Activated CD4-positive, alpha-beta T cell treated with anti-CD3 and anti-CD28 coated beads for 1 hour (primary cell): ENCODE data around the gene SYT9.
A peak's percentile ranks its signal among the peaks of the same experiment; 100 is the strongest.
"Not testable (repeated sequence)": the region's sequence is repeated elsewhere in the genome, so short reads cannot be mapped to it uniquely, and the experiment has no call there.

Experiments
- DNase-seq: peaks from one replicate; pipeline ENCODE4 v3.0.0-alpha.2; 2020

Gene SYT9

DNA sequence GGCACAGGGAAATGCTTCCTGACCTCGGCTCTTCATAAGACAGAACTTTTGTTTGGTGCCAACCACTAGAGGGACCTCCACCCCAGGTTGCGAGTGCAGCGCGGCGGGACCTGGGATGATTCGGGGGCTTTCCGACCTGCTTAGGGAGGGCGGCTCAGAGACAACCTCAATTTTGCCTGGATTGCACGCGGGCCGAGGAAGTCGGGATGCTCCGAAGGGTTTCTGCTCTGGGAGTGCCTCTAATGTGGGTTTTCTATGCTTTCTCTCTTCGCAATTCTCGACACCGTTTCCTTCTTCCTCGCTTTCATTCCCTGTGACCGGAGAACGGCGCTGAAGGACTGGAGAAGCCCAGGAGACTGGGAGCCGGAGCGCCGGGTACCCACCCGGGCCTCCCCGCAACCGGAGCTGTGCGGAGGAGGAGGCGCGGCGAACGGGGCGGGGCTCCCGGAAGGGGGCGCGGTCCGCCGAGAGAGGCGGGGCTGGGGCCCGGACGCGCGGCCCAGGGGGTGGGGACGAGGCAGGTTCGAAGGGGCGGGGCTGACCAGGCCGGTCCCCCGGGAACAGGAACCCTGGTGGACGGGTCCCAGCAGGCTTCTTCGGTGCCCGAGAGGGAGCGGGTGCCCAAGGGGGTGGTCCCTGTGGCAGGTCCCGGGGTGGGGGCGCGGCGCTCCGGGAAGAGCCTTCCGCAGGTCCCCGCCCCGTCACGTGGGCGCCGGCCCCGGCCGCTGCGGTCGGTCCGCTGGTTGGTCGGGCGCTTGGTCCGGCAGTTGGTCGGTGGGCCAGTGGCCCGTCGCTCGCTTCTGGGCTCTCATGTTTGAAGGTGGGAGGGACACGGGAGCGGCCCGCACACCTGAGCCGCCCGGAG lies 261.8 kb downstream of the SYT9 start, which contains the start of gene PPFIBP2:
PPFIBP2 (plus strand) TSS at position 766 of the 865 bp plus-strand sequence. CDS start 35,477 bp downstream, outside the sequence.
- peak; percentile 75 for DNase-seq

DNA sequence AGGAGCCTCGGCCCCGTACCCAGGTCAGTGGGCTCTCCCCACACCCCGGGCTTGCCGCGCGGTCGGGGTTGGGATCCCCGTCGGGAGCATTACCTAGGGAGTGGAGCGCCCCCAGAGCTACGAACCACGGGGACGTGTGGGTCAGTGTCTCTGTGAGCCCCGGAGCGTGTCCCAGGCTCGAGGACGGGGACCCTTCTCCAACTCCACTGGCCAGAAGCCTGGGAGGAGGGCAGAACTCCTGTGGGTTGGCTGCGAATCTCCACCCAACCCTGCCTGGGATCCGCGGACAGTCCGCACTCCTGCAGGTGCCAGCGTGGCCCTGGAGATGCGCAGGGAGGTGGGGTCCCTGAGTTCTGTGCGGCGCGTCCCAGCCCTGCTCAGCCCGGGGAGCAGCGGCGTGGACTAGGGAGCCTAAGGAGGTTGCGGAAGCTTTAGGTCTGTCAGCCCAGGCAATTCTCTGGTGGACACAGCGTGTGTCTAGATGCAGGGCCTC lies 262.4 kb downstream of the SYT9 start:
- no peak for DNase-seq

DNA sequence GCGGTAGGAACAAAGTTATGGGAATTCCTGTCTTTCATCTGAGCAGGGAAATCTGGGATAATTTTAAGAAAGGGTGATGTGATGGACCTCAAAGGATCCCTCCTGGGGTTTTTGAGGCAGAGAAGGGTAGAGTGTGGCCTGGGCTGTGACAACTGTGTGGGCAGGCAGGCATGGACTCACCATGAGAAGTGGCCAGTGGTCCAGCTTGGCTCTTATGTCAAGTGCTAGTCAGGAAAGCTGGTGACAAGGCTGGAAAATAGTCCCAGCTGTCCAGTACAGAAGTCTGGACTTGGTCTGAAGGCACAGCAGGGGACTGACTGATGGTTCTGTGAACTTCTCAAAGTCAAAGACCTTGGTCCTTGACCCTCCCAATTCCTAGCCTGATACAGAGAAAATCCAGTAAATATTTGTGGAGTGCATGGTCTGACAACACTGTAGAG lies 263.8 kb downstream of the SYT9 start:
- no peak for DNase-seq

DNA sequence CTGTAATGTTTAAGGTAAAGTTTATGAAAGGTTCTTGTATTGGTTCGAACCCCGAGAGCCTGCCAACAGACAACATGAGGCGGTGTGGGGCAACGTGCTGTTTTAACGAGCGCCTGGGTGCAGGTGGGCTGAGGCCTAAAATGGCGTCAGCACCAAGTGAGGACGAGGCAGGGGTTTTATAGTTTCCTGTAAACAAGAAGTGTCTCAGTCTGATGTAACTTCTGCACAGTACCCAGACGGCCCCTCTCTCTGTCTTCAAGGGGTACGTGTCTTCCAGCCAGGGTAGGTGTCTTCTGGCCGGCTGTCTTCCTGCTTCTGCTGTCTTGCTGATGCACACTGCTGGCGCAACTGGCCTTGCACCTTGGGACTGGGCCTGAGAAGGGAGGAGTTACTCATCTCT lies 264.8 kb downstream of the SYT9 start:
- DNase-seq, result no peak

DNA sequence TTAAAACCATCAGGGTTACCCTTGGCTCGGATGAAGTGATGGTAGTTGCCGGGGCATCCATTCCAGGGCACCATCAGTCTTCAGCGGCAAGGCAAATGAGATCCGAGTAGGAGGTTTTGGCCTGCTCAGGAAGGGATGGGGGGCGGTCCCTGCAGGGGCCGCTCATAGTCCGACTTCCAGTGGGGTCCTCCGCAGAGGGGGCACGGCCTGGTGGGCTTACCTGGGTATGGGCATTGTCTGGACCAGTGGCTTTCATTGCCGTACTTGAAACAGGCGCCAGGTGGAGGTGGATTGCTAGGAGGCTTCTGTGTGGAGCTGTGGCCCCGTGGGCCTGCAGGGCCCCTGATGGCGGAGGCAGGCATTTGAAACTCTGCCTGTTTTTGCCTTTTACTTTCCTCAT lies 266.0 kb downstream of the SYT9 start:
- DNase-seq, result not testable (repeated sequence)
